Activated CD8-positive, alpha-beta memory T cell treated with anti-CD3 and anti-CD28 coated beads for 36 hours (primary cell): ENCODE measurements around the gene EML2. TPM values are rescaled to one million over a fixed set of nuclear protein-coding genes. Genes with fewer than 3 reads are reported as not detected.

ENCODE experiments used
- CTCF ChIA-PET: fragments of 350-600 bp; sonication (Branson Sonifier 250); formaldehyde crosslinking; loops from one replicate; lab custom pipeline; 2021; ENCODE audit warnings: antibody characterized with exemption; lab: Charles Lee
- POLR2A ChIA-PET: fragments of 350-600 bp; sonication (Branson Sonifier 250); formaldehyde crosslinking; loops from one replicate; lab custom pipeline; 2021; ENCODE audit warnings: antibody characterized with exemption; lab: Charles Lee
- total RNA-seq, 2 experiments: library from RNA; stranded (reverse); gene quantifications; one replicate each; pipeline ENCODE4 v1.2.3, GENCODE V29; 2021

The EML2 gene
- total RNA-seq, 2 experiments from 2014 or later = 121 to 122 TPM

GRCh38 chr19:45660636-45661035 is 21.4 kb upstream of the EML2 start:
- ChIA-PET CTCF (interaction anchor here (1.3 kb wide), 1 partner anchor 32 kb away, joined by 3 read pairs; the partner anchor contains the start of gene QPCTL), POLR2A (interaction anchor here (0.6 kb wide), 1 partner anchor 9 kb away, joined by 7 read pairs; no protein-coding TSS in a partner anchor)

GRCh38 chr19:45659096-45659729 is 20.0 kb upstream of the EML2 start:
- CTCF ChIA-PET = no interaction called here
- POLR2A ChIA-PET = no interaction called here

GRCh38 chr19:45657520-45658167 is 18.4 kb upstream of the EML2 start:
- CTCF ChIA-PET = no interaction called here
- POLR2A ChIA-PET = no interaction called here

- ChIA-PET POLR2A (no interaction called here), CTCF (no interaction called here)
These were observed 15.9 kb upstream of the EML2 start for GRCh38 chr19:45655073-45655472.

GRCh38 chr19:45653634-45654033 is 14.4 kb upstream of the EML2 start:
- CTCF ChIA-PET = interaction anchor here (0.6 to 1.2 kb wide), 2 partner anchors 41 to 180 kb away, joined by 3 read pairs; no protein-coding TSS in a partner anchor
- POLR2A ChIA-PET = interaction anchor here (0.6 kb wide), 1 partner anchor 196 kb away, joined by 6 read pairs; no protein-coding TSS in a partner anchor

GRCh38 chr19:45650722-45651121 is 11.5 kb upstream of the EML2 start:
- CTCF ChIA-PET = interaction anchor here (0.8 kb wide), 1 partner anchor 30 kb away, joined by 3 read pairs; no protein-coding TSS in a partner anchor

GRCh38 chr19:45646345-45646698 is 7.1 kb upstream of the EML2 start:
- CTCF ChIA-PET = interaction anchor here (0.5 to 1.8 kb wide), 12 partner anchors 10 to 218 kb away, joined by 3 to 9 read pairs (median 4); partner anchors contain the start of genes QPCTL and SNRPD2
- POLR2A ChIA-PET = interaction anchor here (0.5 to 1.1 kb wide), 5 partner anchors 23 to 1892 kb away, joined by 3 to 4 read pairs (median 4); partner anchors contain the start of gene QPCTL

More at GRCh38 chr19:45650722-45651121, 11.5 kb upstream of the EML2 start:
- POLR2A ChIA-PET = no interaction called here

GRCh38 chr19:45645631-45646344 is 6.6 kb upstream of the EML2 start:
- ChIA-PET CTCF (interaction anchor here (0.5 to 1.8 kb wide), 12 partner anchors 11 to 218 kb away, joined by 3 to 9 read pairs (median 4); partner anchors contain the start of genes QPCTL and SNRPD2), POLR2A (interaction anchor here (0.5 to 1.1 kb wide), 5 partner anchors 23 to 1892 kb away, joined by 3 to 4 read pairs (median 4); partner anchors contain the start of gene QPCTL)

GRCh38 chr19:45645068-45645630 is 6.0 kb upstream of the EML2 start:
- CTCF ChIA-PET = interaction anchor here (1.0 to 1.8 kb wide), 7 partner anchors 22 to 217 kb away, joined by 3 to 8 read pairs (median 5); partner anchors contain the start of genes QPCTL and SNRPD2
- POLR2A ChIA-PET = interaction anchor here (1.1 kb wide), 3 partner anchors 22 to 146 kb away, joined by 3 to 4 read pairs (median 4); no protein-coding TSS in a partner anchor

- POLR2A ChIA-PET = interaction anchor here (1.8 kb wide), 1 partner anchor 136 kb away, joined by 4 read pairs; no protein-coding TSS in a partner anchor
- CTCF ChIA-PET = interaction anchor here (0.8 to 5.7 kb wide), 12 partner anchors 13 to 219 kb away, joined by 3 to 57 read pairs (median 8); partner anchors contain the start of genes ERCC1, GIPR, QPCTL and SNRPD2
These were observed 5.0 kb upstream of the EML2 start for GRCh38 chr19:45643927-45644771.

- POLR2A ChIA-PET = interaction anchor here (0.6 to 2.9 kb wide), 7 partner anchors 12 to 175 kb away, joined by 4 to 37 read pairs (median 8); partner anchors contain the start of genes FOSB and GIPR
- CTCF ChIA-PET = interaction anchor here (0.7 to 5.7 kb wide), 19 partner anchors 12 to 219 kb away, joined by 3 to 57 read pairs (median 5); partner anchors contain the start of genes ERCC1, GIPR, PPM1N and QPCTL
These were observed 4.1 kb upstream of the EML2 start for GRCh38 chr19:45643024-45643926.

- POLR2A ChIA-PET = interaction anchor here (0.6 to 2.9 kb wide), 13 partner anchors 10 to 188 kb away, joined by 3 to 37 read pairs (median 6); partner anchors contain the start of genes FOSB, GIPR, OPA3 and QPCTL
- CTCF ChIA-PET = interaction anchor here (0.6 to 5.7 kb wide), 24 partner anchors 10 to 245 kb away, joined by 3 to 57 read pairs (median 5); partner anchors contain the start of genes GIPR, IRF2BP1, QPCTL and SNRPD2
These were observed 2.3 kb upstream of the EML2 start for GRCh38 chr19:45641274-45642105.

GRCh38 chr19:45640849-45641273 is 1.7 kb upstream of the EML2 start:
- CTCF ChIA-PET = interaction anchor here (0.6 to 5.7 kb wide), 9 partner anchors 9 to 245 kb away, joined by 3 to 57 read pairs (median 5); partner anchors contain the start of genes IRF2BP1, QPCTL and SNRPD2
- POLR2A ChIA-PET = interaction anchor here (0.6 to 2.9 kb wide), 10 partner anchors 9 to 187 kb away, joined by 3 to 37 read pairs (median 7); partner anchors contain the start of genes FOSB, GIPR, OPA3 and VASP

GRCh38 chr19:45637890-45638667 is 1.1 kb downstream of the EML2 start:
- CTCF ChIA-PET = interaction anchor here (1.2 to 1.7 kb wide), 3 partner anchors 11 to 132 kb away, joined by 6 to 7 read pairs (median 6); partner anchors contain the start of gene GIPR
- POLR2A ChIA-PET = interaction anchor here (0.6 to 1.4 kb wide), 3 partner anchors 8 to 242 kb away, joined by 3 to 7 read pairs (median 4); no protein-coding TSS in a partner anchor
